A549 (cell line): ENCODE data around the gene OVAAL. TPM values are rescaled to one million over a fixed set of nuclear protein-coding genes. Genes with fewer than 3 reads are reported as not detected.
"Not testable (repeated sequence)": the region's sequence is repeated elsewhere in the genome, so short reads cannot be mapped to it uniquely, and the experiment has no call there.

Source experiments
- ATAC-seq, 2 experiments: fragments of 200-7000 bp in 1 of 2; fragments of >200 bp in 1 of 2; cut with Nextera tagmentation in 1 of 2; cut with Tn5 transposase in 1 of 2; 3 replicates each; pipeline versions ENCODE4 v1.8.0 to v1.9.1; 2018 to 2020; ENCODE audit warnings: mild to moderate bottlenecking in 1 of 2, moderate library complexity in 1 of 2
- CTCF ChIA-PET: fragments of 300-600 bp; sonication (Branson Sonifier 250); formaldehyde crosslinking; extraction: SDS; loops from one replicate; lab custom pipeline; 2021; ENCODE audit warnings: antibody characterized with exemption, inconsistent platforms; lab: Yijun Ruan, JAX
- POLR2A ChIA-PET: fragments of 350-600 bp; formaldehyde crosslinking; extraction: SDS; loops from one replicate; lab custom pipeline; 2021; ENCODE audit warnings: antibody characterized with exemption, inconsistent platforms; lab: Yijun Ruan, JAX
- DNase-seq, 2 experiments: peaks; one replicate each; pipeline versions ENCODE4 v3.0.0 to v3.0.0-alpha.2; 2011 to 2016; ENCODE audit warnings: low read depth in 1 of 2, low spot score in 1 of 2
- FAIRE-seq: peaks from 2 replicates; lab custom pipeline; 2011; peaks lifted over from hg19 to GRCh38; lab: Jason Lieb, UNC
- H3K27ac ChIP-seq, 2 experiments: fragments of >200 bp; sonication (Bioruptor Twin); formaldehyde crosslinking; 3 replicates each; pipeline ENCODE4 v1.5.1; 2016 to 2017
- H3K4me1 ChIP-seq: fragments of >200 bp; sonication (Bioruptor Twin); formaldehyde crosslinking; 3 replicates; pipeline ENCODE4 v1.6.1; 2016
- H3K4me2 ChIP-seq: fragments of >200 bp; sonication (Bioruptor Twin); formaldehyde crosslinking; 3 replicates; pipeline ENCODE4 v1.6.1; 2016
- H3K4me3 ChIP-seq: fragments of >200 bp; sonication (Bioruptor Twin); formaldehyde crosslinking; 3 replicates; pipeline ENCODE4 v1.5.1; 2016
- H3K9me3 ChIP-seq: fragments of >200 bp; sonication (Bioruptor Twin); formaldehyde crosslinking; 3 replicates; pipeline ENCODE4 v1.6.1; 2016
- ATOH8 ChIP-seq: fragments of 250-450 bp; sonication (Bioruptor Pico); IDR thresholded peaks from 2 replicates; pipeline ENCODE4 v1.5.0; 2020; ENCODE audit warnings: low read depth, mild to moderate bottlenecking, moderate library complexity
- BHLHE40 ChIP-seq: IDR thresholded peaks from 2 replicates; pipeline ENCODE4 v1.6.1; 2012; ENCODE audit warnings: low read depth, low read length, inconsistent platforms
- CHD2 ChIP-seq: fragments of 150-350 bp; IDR thresholded peaks from 2 replicates; pipeline ENCODE4 v1.6.1; 2014; ENCODE audit warnings: low read length; ENCODE audit not compliant: partially characterized antibody
- CHD4 ChIP-seq: fragments of 200-600 bp; sonication (generic); IDR thresholded peaks from 2 replicates; pipeline ENCODE4 v1.6.1; 2016; ENCODE audit warnings: antibody characterized with exemption, mild to moderate bottlenecking, borderline replicate concordance
- ESRRA ChIP-seq: fragments of 150-350 bp; IDR thresholded peaks from 2 replicates; pipeline ENCODE4 v1.6.1; 2014; ENCODE audit warnings: mild to moderate bottlenecking, low read length, borderline replicate concordance
- FOXS1 ChIP-seq: fragments of 250-450 bp; sonication (Bioruptor Pico); IDR thresholded peaks from 2 replicates; pipeline ENCODE4 v1.5.0; 2020; ENCODE audit warnings: mild to moderate bottlenecking, moderate library complexity
- HDAC2 ChIP-seq: fragments of 200-600 bp; sonication (generic); IDR thresholded peaks from 2 replicates; pipeline ENCODE4 v1.6.1; 2016
- HEYL ChIP-seq: fragments of 250-450 bp; sonication (Bioruptor Pico); IDR thresholded peaks from 2 replicates; pipeline ENCODE4 v1.8.0; 2021; ENCODE audit warnings: mild to moderate bottlenecking, moderate library complexity
- HOXA7 ChIP-seq: fragments of 250-450 bp; sonication (Bioruptor Pico); IDR thresholded peaks from 2 replicates; pipeline ENCODE4 v1.5.0; 2020; ENCODE audit warnings: mild to moderate bottlenecking, moderate library complexity
- KDM1A ChIP-seq: fragments of 200-600 bp; sonication (generic); IDR thresholded peaks from 2 replicates; pipeline ENCODE4 v1.6.1; 2016; ENCODE audit warnings: low read depth, mild to moderate bottlenecking
- KDM5A ChIP-seq: fragments of 200-600 bp; sonication (generic); IDR thresholded peaks from 2 replicates; pipeline ENCODE4 v1.6.1; 2016; ENCODE audit warnings: antibody characterized with exemption, mild to moderate bottlenecking
- MAZ ChIP-seq: fragments of 150-350 bp; IDR thresholded peaks from 2 replicates; pipeline ENCODE4 v1.6.1; 2014; ENCODE audit warnings: antibody characterized with exemption, low read depth, low read length, borderline replicate concordance
- NPAS2 ChIP-seq: fragments of 250-450 bp; sonication (Bioruptor Pico); IDR thresholded peaks from 2 replicates; pipeline ENCODE4 v1.8.0; 2022; ENCODE audit warnings: mild to moderate bottlenecking, moderate library complexity, borderline replicate concordance
- NR3C1 ChIP-seq: fragments of >200 bp; sonication (Bioruptor Twin); formaldehyde crosslinking; IDR thresholded peaks from 3 replicates; pipeline ENCODE4 v1.6.1; 2017
- PBX3 ChIP-seq: IDR thresholded peaks from 2 replicates; pipeline ENCODE4 v1.6.1; 2012
- RARB ChIP-seq: fragments of 250-450 bp; sonication (Bioruptor Pico); IDR thresholded peaks from 2 replicates; pipeline ENCODE4 v1.8.0; 2021; ENCODE audit warnings: mild to moderate bottlenecking, moderate library complexity
- REST ChIP-seq: fragments of 200-600 bp; sonication (generic); IDR thresholded peaks from 2 replicates; pipeline ENCODE4 v1.6.1; 2016; ENCODE audit warnings: antibody characterized with exemption, mild to moderate bottlenecking, moderate library complexity
- ZFP36 ChIP-seq: fragments of 450-650 bp; IDR thresholded peaks from 2 replicates; pipeline ENCODE4 v1.6.1; 2014; ENCODE audit warnings: borderline replicate concordance; ENCODE audit not compliant: partially characterized antibody
- WGBS: methylation state at CpG from one replicate; pipeline ENCODE4 v1.1.6; 2017; ENCODE audit errors: missing lambda C conversion rate; 5-methylcytosine and 5-hydroxymethylcytosine counted together
- polyA plus RNA-seq, 4 experiments: library from polyadenylated mRNA; depleted of rRNA in 3 of 4; stranded (reverse); fragments of >200 nt; fragmentation: RNase III in 1 of 4; extraction: RNeasy Plus Mini Kit Qiagen cat#74134 plus additional on column Dnase treatment in 1 of 4; gene quantifications; 2 replicates in 3 of 4; 3 replicates in 1 of 4; pipeline ENCODE4 v1.2.3, GENCODE V29; 2011 to 2017
- TF ChIP-seq, protein P1 (sequence below): fragments of >200 bp; sonication (Bioruptor Twin); formaldehyde crosslinking; IDR thresholded peaks from 3 replicates; pipeline ENCODE4 v1.5.1; 2016
- TF ChIP-seq, protein P2 (sequence below): fragments of 450-650 bp; IDR thresholded peaks from 2 replicates; pipeline ENCODE4 v1.6.1; 2014; ENCODE audit warnings: antibody characterized with exemption

The OVAAL gene
- polyA plus RNA-seq, 2 of the 4 experiments (the other 2 are of a cell fraction) = 0.08 TPM; not detected in 1

DNA sequence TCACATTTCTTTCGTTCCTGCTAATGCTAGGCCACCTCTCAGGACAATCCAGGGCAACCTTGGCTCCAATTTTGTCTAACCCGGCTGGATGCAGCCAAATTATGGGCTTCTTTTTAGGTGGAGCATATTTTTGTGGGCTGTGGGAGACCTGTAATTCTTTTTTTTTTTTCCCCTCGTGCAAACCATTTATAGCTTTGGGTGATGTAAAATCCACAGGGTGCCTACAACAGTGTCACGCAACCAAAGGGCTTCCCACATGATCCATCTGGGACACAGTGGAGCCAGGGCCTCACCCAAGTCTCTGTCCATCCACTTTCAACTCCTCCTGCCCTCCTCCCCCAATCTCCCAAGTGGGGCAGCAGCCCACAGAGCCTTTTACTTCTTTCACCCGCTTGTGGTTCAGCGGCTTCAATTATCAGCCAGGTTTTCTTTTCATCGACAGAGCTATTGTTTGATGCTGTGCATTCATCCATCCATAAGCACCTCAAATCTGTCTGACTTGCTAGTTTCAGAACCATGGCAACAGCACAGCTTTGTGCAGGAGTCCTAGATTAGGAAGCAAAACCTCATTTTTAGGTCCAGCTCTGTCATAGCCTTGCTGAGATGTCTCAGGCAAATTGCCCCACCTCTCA is 10.0 kb upstream of the OVAAL start:
- WGBS = 87% methylated on average over 7 of the region's 7 CpGs
- DNase-seq = no peak
- POLR2A ChIA-PET = no interaction called here
- no peak for FAIRE-seq
- no peak for ATAC-seq
- no peaks in the 10 kb centered on the region for H3K9me3 ChIP-seq
- H3K4me1 ChIP-seq = no peaks in the 10 kb centered on the region
- H3K27ac ChIP-seq = no peak overlapping the region
- no peak overlapping the region for H3K4me2 ChIP-seq
- CTCF ChIA-PET = interaction anchor here (0.7 to 2.8 kb wide), 8 partner anchors 9 to 244 kb away, joined by 3 to 11 read pairs (median 3); no protein-coding TSS in a partner anchor
- H3K4me3 ChIP-seq = no peak overlapping the region
- TF ChIP-seq ESRRA (no peak), MAZ (no peak), CHD2 (no peak), HEYL (no peak), KDM5A (no peak), KDM1A (no peak), PBX3 (no peak), BHLHE40 (no peak), RARB (CRISPR knock-in tag) (no peak), NR3C1 (no peak), HDAC2 (no peak), HOXA7 (CRISPR knock-in tag) (no peak), CHD4 (no peak), FOXS1 (CRISPR knock-in tag) (no peak)
- TF ChIP-seq, protein P1, sequence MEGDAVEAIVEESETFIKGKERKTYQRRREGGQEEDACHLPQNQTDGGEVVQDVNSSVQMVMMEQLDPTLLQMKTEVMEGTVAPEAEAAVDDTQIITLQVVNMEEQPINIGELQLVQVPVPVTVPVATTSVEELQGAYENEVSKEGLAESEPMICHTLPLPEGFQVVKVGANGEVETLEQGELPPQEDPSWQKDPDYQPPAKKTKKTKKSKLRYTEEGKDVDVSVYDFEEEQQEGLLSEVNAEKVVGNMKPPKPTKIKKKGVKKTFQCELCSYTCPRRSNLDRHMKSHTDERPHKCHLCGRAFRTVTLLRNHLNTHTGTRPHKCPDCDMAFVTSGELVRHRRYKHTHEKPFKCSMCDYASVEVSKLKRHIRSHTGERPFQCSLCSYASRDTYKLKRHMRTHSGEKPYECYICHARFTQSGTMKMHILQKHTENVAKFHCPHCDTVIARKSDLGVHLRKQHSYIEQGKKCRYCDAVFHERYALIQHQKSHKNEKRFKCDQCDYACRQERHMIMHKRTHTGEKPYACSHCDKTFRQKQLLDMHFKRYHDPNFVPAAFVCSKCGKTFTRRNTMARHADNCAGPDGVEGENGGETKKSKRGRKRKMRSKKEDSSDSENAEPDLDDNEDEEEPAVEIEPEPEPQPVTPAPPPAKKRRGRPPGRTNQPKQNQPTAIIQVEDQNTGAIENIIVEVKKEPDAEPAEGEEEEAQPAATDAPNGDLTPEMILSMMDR = no peak
- TF ChIP-seq, protein P2, sequence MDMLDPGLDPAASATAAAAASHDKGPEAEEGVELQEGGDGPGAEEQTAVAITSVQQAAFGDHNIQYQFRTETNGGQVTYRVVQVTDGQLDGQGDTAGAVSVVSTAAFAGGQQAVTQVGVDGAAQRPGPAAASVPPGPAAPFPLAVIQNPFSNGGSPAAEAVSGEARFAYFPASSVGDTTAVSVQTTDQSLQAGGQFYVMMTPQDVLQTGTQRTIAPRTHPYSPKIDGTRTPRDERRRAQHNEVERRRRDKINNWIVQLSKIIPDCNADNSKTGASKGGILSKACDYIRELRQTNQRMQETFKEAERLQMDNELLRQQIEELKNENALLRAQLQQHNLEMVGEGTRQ = no peak

DNA sequence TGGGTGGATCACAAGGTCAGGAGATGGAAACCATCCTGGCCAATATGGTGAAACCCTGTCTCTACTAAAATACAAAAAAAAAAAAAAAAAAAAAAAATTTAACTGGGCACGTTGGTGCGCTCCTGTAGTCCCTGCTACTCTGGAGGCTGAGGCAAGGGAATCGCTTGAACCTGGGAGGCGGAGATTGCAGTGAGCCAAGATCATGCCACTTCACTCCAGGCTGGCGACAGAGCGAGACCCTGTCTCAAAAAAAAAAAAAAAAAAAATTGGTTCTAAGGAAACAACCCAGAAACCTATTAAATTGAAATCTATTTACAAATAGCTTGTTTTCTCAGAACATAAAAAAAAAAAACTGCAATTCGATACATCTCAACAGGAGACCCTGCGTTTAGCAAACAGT is 9.0 kb upstream of the OVAAL start:
- POLR2A ChIA-PET, H3K4me2 ChIP-seq, H3K4me1 ChIP-seq, H3K4me3 ChIP-seq, H3K27ac ChIP-seq, ATAC-seq, H3K9me3 ChIP-seq, FAIRE-seq, DNase-seq: not testable (repeated sequence)
- CTCF ChIA-PET = interaction anchor here (0.7 to 2.8 kb wide), 4 partner anchors 16 to 969 kb away, joined by 3 to 11 read pairs (median 4); no protein-coding TSS in a partner anchor
- WGBS = 91% methylated on average over 8 of the region's 8 CpGs

GRCh38 chr1:180550241-180550640 is 8.5 kb upstream of the OVAAL start:
- TF ChIP-seq HDAC2 (no peak), ATOH8 (CRISPR knock-in tag) (no peak), ZFP36 (no peak), HEYL (no peak), PBX3 (no peak), NR3C1 (no peak), CHD2 (no peak), REST (no peak), ESRRA (no peak), NPAS2 (CRISPR knock-in tag) (no peak)
- Histone ChIP-seq H3K9me3 (no peaks in the 10 kb centered on the region), H3K4me2 (no peak overlapping the region), H3K4me1 (no peaks in the 10 kb centered on the region), H3K27ac (no peak overlapping the region), H3K4me3 (no peak overlapping the region)
- no peak for FAIRE-seq
- DNase-seq = no peak
- ATAC-seq = no peak
- ChIA-PET POLR2A (no interaction called here), CTCF (interaction anchor here (0.7 to 2.8 kb wide), 4 partner anchors 10 to 968 kb away, joined by 3 to 11 read pairs (median 4); no protein-coding TSS in a partner anchor)
- WGBS = 78% methylated on average over 3 of the region's 3 CpGs
